CD4-positive, alpha-beta T cell treated with Interleukin-17A for 4 hours (primary cell): ENCODE measurements around the gene OLIG1.

Experiments used
- DNase-seq: peaks from one replicate; pipeline ENCODE4 v3.0.0-alpha.2; 2020; ENCODE audit warnings: mixed read lengths

OLIG1 gene

GRCh38 chr21:33031152-33031911 lies 38.6 kb upstream of the OLIG1 start:
- DNase-seq: no peak

DNA sequence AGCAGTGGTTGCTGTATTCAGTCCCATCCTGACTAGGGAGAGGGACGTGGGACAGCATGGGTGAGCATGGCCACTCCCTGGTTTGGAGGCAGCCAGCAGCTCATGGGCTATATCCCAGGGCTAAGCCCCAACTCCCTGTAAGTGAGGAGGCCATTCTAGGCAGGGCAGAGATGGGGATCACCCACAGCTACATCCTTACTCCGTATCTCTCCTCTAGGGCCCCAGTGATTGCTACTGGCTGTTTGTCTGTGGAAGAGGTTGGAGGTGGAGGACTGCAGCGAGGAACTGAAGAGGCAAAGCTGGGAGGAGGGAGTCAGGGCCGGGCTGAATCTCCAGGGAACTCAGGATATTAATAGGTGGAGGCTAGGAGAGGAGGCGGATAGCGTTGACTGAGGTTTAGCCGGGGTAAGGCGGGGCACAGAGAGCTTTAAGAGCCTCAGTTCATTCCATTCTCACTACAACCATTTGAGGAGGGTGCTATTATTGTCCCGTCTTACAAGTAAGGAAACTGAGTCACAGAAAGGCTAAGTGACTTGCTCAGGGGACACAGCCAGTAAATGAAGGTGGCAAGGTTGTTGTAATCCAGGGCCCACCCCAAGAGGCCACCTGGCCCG lies 37.4 kb upstream of the OLIG1 start:
- no peak for DNase-seq

DNA sequence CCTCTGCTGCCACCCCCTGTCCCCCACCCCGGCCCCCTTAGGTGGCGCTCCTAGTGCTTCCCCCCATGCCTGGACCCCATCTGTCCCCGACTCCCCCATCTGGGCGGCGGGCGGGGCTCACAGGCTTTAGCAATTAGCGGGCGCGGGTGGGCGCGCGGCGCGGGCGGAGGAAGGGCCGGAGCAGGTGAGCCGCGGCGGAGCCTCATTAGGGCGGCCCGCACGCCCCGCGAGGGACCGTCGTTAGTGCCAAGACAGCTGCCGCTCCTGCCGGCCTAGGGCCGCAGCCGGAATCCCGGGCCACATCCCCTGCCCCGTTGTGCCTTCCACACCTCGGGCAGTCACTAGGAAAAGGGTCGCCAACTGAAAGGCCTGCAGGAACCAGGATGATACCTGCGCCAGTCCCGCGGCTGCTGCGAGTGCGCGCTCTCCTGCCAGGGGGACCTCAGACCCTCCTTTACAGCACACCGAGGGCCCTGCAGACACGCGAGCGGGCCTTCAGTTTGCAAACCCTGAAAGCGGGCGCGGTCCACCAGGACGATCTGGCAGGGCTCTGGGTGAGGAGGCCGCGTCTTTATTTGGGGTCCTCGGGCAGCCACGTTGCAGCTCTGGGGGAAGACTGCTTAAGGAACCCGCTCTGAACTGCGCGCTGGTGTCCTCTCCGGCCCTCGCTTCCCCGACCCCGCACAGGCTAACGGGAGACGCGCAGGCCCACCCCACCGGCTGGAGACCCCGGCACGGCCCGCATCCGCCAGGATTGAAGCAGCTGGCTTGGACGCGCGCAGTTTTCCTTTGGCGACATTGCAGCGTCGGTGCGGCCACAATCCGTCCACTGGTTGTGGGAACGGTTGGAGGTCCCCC lies 36.6 kb upstream of the OLIG1 start:
- no peak for DNase-seq

DNA sequence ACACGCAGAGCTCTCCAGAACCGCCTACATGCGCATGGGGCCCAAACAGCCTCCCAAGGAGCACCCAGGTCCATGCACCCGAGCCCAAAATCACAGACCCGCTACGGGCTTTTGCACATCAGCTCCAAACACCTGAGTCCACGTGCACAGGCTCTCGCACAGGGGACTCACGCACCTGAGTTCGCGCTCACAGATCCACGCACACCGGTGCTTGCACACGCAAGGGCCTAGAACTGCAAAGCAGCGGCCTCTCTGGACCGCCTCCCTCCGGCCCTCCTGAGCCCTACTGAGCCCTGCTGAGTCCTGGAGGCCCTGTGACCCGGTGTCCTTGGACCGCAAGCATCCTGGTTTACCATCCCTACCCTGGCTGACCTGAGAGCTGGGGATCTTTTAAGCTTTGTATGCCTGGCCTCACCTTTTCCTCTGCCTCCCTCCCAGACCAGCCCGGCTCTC lies 36.0 kb upstream of the OLIG1 start:
- DNase-seq: no peak

DNA sequence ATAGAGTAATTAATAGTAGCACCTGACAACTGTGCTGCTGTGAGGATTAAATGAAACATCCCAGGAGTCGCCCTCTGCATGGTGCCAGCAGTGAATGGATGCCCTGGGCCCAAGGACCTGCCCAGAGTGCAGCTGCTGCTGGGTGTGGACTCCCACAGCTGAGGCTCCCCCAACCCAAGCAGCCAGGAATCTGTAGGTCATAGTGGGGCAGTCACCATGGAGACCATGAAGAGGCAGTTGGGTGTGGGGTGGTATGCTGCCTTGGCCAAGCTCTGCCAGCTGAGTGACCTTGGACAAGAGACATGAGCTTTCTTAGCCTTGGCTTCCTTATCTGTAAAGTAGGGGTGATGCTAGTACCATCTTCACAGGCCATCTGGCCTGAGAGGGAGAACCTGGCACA lies 34.8 kb upstream of the OLIG1 start:
- DNase-seq: no peak

- DNase-seq: peak; percentile 45
Measured at GRCh38 chr21:33036430-33037162, 33.3 kb upstream of the OLIG1 start.

GRCh38 chr21:33037501-33037900 lies 32.4 kb upstream of the OLIG1 start:
- DNase-seq: no peak

- no peak for DNase-seq
Measured at GRCh38 chr21:33039536-33039935, 30.4 kb upstream of the OLIG1 start.

GRCh38 chr21:33040215-33040614 lies 29.7 kb upstream of the OLIG1 start:
- no peak for DNase-seq

GRCh38 chr21:33041981-33042380 lies 28.0 kb upstream of the OLIG1 start:
- no peak for DNase-seq

DNA sequence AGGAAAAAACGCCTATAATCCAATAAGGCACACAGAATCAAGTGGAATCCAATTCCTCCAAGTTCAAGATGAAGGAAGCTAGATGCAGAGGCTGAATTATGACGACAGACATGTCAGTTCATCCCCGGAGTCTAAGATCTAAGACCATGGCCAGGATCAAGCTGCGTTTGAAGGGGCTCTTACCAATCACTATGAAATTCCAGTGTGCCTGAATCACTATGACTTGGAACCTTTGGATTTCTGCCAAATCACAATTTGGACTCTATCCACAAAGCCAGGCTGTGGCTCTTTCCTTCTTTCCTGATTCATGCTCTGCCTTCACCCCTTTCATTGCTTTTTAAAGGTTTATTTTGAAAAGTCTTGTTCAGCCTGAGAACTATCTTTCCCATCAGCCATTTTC lies 27.1 kb upstream of the OLIG1 start:
- no peak for DNase-seq

GRCh38 chr21:33046455-33046854 lies 23.5 kb upstream of the OLIG1 start:
- DNase-seq: no peak

DNA sequence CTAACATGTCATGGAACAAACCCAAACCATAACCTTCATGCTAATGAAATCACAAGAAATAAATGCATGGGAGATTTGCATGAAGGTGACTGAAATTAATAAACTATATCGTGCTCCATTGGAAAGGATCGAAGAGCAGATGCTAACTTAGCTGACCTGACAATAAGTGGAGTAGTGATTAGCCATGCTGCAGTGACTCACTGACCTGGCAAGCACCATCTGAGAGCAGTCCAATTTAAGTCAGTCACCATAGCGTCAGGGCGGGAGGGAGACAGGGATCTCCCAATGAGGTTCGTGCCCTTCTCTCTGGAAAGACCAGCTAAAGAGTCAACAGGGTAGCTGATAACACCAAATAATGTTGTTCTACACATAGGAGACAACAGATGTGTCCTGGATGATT lies 22.7 kb upstream of the OLIG1 start:
- no peak for DNase-seq

DNA sequence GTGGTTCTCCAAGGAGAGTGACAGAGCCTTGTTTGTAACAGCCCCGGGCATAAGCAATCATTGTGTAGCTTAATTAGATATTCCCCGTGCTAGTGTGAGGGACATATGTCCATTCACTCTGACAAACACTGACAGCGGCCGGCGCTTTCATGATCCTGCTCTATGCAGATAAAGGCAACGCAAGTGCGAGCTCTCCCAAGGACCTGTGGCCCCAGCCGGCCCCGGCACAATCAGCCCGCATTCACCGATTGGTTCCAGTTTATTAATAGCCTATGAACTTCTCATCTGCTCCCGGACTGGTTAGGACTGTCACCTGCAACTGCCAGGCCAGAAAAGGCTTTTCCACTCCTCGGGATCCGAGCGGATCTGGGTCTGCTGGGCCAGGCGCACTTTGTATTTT lies 18.0 kb upstream of the OLIG1 start:
- DNase-seq: no peak

GRCh38 chr21:33053951-33054350 lies 16.0 kb upstream of the OLIG1 start:
- DNase-seq: no peak

- DNase-seq: no peak
Measured at GRCh38 chr21:33055991-33056390, 13.9 kb upstream of the OLIG1 start.

DNA sequence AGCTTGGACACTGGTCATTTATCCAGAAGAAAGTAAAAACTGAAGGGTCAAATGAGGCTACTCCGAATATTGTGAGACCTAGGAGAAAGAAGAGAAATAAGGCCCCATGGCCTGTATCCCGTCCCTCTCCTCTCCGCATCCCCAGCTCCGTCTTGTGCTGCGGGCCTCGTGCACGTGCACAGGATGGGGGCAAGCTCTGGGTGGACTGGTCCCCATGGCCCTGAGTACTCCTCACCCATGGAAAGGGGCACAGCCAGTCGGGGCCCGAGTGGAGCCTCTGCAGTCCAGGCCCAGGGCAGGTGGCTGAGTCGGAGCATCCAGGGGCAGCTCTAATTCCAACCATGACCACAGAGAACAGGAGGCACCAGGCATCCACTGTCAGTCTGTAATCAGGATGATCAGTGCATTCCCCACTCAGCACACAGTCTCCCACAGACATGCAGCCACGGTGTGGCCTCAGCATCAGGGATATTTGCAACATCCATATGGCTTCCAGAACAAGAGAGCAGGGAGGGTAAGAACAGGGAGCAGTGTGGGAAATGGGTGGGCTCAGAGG lies 12.5 kb upstream of the OLIG1 start:
- no peak for DNase-seq

DNA sequence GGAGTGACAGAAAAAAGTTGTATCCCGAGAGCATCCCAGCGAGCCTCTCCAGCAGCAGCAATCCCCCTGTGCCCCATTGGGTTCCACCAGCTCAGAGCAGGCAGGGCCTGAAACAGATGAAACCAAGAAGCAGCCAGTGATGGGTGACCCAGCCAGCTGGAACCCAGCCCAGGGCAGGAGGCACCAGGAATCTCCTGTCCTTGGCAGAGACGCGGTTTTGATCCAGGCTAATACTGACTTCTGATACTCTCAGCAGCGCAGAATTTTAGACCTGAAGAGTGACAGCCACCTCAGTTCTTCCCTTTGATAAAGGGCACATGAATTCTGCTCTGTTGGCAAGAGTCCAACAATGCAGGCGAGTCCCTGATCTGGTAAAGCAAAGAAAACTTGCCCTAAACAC lies 11.4 kb upstream of the OLIG1 start:
- DNase-seq: no peak

GRCh38 chr21:33058957-33059356 lies 11.0 kb upstream of the OLIG1 start:
- DNase-seq: no peak

DNA sequence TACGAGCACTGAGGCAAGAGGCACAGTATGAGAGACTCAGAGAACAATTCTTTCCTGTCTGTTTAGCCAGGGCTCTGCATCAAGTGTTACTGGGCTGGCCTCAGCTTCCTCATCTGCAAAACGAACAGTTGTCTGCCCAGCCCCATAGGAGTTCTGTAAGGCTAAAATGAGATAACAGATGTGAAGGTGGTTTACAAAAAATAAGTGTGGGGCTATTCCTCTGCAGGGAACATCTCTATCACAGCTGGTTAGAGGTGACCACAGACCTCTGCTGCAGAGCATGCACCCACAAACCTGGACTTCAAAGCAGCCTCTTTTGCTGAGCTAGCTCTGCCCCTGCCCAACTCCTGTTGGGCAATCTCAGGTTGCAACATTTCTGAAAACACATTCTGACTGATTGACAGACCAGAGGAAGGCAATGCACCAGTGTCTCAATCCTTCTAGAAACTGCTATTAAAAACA lies 10.5 kb upstream of the OLIG1 start:
- no peak for DNase-seq

- DNase-seq: no peak
Measured at GRCh38 chr21:33061233-33061632, 8.7 kb upstream of the OLIG1 start.

DNA sequence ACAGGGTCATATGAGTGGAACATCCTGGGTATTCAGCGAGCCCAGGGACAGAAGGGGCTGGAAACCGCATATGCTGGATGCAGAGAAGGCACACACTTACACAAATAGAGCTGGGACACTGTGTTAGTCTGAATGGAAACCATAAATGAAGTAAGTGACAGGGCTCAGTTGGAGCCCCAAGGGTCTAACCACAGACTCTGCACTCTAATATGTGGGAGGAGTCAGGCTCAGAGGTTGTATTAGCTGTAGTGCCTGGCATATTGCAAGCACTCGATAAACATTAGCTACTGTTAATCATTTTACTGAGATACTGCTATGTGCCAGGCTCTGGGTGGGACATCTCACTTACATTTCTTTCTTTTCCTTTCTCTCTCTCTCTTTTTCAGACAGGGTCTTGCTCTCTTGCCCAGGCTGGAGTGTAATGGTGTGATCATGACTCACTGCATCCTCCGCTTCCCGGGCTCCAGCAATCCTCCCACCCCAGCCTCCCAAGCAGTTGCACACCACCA lies 6.5 kb upstream of the OLIG1 start:
- DNase-seq: no peak
